ENCODE data around the gene ZNF620.

DNA sequence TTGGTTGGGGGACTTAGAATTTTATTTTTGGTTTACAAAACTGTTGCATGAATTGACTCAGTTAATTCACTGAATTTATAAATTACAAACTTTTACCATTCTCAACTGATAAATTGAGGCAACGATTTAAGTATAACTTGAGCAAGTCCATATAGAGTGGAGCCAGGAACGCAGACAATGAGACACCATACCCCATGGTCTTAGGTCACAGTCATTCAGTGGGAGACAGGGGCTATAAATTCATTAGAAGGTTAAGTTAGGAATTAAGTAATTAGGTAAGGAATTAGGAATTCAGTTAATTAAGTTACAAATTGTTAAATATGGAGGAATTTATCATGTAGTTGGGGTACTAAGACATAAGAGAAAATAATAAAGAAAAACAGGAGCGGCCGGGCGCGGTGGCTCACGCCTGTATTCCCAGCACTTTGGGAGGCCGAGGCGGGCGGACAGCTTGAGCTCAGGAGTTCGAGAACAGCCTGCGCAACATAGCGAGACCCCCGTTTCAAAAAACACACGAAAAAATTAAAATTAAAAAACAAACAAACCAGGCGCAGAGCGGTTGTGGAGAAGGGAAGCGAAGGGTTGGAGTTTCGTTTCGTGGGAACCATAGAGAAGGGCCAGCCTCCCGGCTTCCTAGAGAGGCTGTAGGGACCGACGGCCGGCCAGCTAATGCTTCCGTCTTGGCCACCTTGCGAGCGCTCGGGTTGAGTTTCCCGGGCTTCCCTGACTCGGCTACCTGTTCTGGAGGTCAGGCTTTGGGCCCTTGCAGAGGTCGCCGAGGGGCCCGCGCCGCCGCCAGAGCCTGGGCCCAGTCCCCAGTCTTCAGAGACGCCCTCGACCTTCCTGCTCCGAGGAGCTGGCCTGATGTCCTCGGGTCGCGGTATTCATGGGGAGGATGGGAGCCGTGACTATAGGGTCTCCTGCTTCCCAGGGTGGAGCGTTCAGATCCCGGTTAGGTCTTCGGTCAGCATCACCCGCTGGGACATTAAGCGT lies 29.1 kb upstream of the ZNF620 start, which contains the start of gene ZNF619:
- TF ChIP-seq, protein P1, sequence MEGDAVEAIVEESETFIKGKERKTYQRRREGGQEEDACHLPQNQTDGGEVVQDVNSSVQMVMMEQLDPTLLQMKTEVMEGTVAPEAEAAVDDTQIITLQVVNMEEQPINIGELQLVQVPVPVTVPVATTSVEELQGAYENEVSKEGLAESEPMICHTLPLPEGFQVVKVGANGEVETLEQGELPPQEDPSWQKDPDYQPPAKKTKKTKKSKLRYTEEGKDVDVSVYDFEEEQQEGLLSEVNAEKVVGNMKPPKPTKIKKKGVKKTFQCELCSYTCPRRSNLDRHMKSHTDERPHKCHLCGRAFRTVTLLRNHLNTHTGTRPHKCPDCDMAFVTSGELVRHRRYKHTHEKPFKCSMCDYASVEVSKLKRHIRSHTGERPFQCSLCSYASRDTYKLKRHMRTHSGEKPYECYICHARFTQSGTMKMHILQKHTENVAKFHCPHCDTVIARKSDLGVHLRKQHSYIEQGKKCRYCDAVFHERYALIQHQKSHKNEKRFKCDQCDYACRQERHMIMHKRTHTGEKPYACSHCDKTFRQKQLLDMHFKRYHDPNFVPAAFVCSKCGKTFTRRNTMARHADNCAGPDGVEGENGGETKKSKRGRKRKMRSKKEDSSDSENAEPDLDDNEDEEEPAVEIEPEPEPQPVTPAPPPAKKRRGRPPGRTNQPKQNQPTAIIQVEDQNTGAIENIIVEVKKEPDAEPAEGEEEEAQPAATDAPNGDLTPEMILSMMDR (IDR thresholded peaks at IDR 0.05): no peak
- TF ChIP-seq ZFX (IDR thresholded peaks at IDR 0.05; ENCODE audit: borderline replicate concordance): no peak

Measured in 22Rv1 (cell line).